GM18526 (cell line): ENCODE data around the gene APBB2.

Source experiments
- POLR2A ChIP-seq: IDR thresholded peaks from 3 replicates; pipeline ENCODE4 v1.6.1; 2011; ENCODE audit not compliant: insufficient read length; ENCODE audit errors: extremely low read depth

Gene APBB2

DNA sequence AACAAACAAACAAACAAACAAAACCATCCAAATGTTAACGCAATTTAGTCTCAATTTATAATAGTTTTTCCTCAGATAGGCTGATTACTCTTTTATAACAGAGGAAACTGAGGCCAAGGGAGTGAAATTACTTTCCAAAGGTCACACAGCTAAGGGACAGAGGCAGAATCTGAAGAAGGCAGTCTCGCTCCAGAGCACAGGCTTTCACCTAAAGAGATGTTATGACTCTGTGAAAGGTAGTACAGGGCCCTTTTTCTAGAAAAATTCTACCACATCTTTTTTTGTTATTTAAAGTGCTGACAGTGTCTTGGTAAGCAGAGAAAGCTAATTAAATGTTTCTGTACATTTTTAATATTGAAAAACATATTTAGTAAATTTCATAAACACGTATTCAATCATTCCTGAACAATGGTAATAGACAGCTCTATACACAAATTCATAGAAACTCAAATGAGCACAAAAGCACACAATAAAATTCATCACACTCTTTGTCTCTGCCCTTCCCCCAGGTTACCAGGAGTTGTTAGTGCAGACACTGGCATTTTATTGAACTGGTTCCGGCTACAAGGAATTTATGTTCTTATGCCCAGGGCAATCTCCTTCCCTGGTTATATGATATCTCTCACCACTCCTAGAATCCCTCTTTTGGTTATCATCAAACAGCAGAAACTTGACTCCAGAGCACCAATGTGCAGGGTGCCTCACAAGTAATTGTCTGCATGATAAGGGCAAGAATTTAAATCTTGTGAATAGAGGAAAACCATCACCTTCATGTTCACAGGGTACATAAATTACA, 7.7 kb upstream of the APBB2 start:
- TF ChIP-seq POLR2A: no peak

DNA sequence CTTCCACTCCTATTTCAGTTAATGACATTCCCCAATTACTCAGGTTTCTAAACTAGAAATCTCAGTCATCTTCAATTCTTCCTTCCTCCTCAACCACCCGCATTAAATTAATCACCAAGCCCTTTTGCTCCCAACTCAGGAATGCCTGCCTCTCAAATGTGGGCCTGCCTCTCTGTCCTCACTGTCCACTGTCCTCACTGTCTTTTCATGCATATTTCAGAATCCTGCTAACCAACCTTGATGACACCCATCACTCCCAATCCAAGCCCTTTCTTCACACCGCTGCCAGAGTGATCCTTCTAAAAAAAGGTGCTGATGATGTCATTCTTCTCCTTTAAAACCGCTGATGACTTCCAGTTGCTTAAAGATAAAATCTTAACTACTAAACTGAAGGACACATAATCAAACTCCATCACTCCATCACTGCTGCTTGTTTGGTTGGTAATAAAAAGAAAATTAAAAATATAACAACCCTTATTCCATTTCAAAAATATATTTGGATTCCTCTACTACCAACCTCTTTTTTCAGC, 5.1 kb upstream of the APBB2 start:
- no peak for TF ChIP-seq POLR2A

DNA sequence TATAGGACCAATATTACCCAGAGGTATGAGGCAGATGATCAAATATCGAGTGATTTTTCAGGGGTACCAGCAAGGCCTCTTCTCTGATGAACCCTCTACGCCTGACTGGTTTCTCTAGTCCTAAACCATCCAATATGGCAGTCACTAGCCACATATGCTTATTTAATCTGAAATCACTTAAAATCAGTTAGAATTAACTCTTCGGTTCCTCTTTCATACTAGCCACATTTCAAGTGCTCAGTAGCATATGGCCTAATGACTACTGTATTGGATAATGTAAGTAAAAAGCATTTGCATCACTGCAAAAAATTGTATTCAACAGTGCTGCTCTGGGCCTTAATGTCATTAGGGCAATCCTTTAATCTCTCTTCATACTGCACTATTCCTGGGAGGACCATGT, 4.4 kb upstream of the APBB2 start:
- no peak for TF ChIP-seq POLR2A

DNA sequence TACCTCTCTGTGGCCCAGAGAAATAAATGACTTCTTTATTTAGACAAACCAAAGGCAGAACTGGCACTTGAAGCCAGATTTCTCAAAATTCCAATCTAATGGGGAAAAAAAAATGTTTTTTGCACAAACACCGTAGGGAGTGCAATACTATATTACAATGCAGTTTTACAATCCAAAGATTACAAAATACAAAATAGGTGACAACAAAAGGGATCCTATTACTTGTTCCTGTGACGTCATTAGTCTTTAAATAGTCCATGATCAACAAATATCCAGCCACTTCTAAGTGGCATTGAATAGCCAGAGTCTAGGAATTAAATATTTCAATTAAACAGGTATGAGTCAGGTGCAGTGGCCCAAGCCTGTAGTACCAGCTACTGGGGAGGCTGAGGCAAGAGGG, 3.0 kb upstream of the APBB2 start:
- TF ChIP-seq POLR2A: no peak

DNA sequence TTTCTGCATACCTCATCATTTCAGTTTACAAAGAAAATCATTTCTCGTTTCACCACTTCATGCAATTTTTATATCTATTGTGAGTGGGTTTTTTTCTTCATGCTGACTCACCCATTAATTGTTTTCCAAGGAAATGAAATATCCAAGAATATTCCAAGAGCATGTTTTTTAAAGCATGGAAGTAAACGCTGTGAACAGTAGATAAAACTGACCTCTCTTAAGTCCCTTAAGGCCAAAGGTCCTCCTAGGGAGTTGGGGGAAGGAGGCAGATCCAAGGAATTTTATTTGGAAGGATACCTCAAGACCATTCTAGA, 2.6 kb upstream of the APBB2 start:
- no peak for TF ChIP-seq POLR2A

DNA sequence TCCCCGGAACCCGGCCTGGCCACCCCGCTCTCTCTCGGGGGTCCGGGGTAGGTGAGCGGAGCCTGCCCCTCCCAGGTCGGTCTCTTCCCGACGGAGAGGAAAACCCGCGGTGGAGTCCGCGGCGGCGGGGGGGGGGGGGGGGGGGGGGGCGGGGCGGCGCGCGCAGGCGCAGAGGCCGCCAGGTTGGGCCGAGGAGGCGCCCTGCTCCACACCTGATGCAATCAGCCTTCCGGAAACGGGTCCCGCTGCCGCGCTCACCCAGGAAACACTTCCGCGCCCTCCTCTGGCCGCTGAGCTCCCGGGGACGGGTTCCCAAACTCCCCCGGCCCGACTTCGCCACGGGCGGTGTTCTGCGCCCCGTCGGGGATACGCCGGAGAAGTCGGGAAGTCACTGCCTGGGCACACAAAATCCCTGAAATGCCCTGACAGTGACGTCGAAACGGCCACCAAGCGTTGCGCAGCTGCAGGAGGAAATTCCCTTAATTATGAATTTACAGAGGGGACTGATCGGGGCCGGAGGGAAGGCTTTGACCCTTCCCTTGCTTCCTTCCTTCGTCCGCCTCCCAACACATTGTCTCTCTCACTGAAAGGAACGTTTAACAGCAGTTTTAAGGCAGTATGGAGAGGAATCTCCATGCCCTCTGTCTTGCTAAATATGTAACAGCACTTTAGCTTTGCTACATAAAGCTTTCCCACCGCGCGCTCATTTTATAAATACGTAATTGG, 2.1 kb upstream of the APBB2 start:
- peak; percentile 83 for TF ChIP-seq POLR2A

DNA sequence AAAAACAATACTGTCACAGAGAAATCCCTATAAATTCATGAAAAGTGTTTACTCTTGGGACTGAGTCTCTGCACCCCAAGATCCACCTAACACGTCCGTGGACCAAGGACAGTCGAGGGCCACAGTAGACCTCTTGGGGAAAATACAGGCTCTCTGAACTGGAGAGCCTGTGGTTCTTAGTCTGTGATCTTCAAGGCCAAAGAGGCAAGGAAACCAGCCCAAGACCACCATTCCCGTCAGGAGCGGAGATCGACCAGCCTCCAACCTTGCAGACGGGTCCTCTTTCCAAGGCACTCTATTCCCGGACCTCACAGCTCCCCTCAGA, 1.6 kb upstream of the APBB2 start:
- TF ChIP-seq POLR2A: no peak

DNA sequence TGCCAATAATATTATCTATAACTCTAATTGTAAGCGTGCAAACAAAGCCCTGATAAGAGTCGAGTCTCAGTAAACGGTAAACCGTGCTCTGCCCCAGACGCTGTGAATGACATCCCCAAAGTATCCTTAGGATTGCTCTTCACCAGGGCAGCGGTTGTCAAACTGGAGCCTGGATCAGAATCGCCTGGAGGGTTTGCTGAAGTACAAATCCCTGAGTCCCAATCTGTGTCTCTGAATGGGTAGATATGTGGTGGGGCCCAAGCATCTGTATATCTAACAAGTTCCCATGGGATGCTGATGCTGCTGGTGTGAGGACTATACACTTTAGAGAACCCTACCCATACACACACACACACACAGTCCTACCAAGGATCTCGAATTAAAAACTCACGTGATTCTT, 813 bp upstream of the APBB2 start:
- TF ChIP-seq POLR2A: no peak

DNA sequence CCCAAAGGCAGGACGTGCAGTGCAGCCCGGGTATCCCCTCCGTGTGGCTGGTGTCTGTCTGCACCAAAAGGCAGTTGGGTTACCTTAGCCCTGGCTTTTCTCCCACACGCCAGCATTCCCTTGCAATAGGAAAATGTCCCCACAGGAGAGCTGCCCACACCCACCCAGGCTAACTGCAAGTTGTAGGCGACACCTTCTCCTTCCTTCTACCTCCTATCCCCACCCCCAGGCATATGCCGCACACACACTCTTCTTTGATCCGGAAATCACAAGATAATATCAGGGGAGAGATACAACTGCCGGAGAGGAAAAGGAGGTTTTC, 444 bp upstream of the APBB2 start:
- no peak for TF ChIP-seq POLR2A

DNA sequence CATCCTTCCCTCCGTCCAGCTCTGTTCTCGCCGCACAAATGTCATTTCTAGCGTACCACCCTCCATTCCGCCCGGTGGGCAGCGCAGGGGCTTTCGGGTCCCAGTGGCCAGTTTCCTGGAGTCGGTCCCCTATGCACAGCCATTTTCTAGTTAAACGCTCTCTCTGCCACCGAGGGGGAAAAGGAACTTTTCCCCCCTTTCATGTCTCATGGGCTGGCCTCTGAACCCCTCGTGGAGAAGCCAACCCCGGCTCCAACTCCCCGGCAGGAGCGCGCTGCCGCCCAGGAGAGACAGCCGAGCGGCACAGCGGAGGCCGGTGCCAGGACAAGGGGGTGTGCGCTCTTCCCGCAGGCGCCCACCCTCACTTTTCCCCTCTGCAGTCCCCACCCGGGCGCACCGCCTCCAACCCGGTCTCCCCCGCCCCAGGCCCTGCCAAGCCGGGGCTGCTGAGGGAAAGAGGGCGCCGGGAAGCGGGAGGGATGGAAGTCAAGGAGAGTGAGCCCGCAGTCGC, 662 bp downstream of the APBB2 start:
- no peak for TF ChIP-seq POLR2A

DNA sequence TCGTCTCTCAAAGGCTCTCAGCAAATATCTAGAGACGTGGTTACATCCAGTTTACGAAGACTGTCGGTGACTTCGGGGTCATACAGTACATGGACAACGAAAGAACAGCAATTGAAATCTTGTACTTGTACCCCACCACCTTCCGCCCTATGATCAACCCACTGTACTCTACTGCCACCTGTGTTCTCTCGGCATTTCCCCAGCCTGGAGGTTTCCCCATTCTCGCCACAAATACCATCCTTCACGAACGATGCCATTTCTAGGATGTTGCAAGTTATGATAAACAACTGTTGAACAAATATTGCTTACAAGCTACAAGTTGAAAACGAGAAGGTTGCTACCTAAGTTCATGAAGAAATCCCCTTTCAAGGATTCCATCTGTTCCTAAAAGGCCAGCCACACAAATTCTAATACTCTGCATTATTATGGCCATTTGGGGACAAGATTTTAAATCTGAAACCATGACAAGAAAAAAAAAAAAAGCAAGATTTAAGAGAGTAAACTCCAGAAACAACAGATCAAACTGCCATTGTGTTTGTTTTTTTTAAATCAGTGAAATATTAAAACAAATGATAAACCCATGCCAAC, 1.6 kb downstream of the APBB2 start:
- TF ChIP-seq POLR2A: no peak

DNA sequence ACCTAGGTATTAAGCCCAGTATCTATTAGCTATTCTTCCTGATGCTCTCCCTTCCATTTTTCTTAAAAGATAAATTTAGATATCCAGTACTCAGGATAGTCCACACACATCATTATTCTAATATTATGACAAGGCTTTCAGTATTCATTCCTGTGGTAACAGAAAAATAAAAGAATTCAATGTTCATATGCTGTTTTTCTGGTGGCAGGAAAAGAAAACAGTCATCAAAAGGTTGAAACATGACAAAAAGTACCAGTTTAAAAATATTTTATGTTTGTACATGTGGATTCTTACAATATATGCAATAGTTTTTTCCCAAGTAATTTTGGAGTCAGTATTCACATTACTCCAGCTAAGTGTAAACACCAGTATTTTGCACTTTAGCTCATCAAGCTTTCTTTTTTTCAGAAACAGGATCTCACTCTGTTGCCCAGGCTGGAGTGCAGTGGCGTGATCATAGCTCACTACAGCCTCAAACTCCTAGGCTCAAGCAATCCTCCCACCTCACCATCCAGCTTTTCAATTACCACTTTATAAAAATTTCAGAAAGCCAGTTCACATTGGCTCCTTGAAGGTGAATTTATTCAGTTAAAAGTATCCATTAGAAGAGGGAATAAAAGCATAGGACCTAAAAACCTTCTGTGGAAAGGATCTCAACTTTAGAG, 2.3 kb downstream of the APBB2 start:
- TF ChIP-seq POLR2A: no peak

DNA sequence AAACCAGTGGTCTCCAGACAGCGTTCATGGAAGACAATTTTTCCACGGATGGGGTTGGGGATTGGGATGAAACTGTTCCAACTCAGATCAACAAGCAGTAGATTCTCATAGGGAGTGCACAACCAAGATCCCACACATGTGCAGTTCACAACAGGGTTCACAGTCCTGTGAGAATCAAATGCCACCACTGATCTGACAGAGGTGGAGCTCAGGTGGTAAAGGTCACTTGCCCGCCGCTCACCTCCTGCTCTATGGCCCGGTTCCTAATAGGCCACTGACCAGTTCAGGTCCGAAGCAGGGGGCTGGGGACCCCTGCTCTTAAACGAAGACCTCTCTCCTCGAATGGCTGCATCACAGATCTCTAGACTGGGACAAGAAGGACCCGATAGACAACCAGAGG, 4.4 kb downstream of the APBB2 start:
- TF ChIP-seq POLR2A: no peak

DNA sequence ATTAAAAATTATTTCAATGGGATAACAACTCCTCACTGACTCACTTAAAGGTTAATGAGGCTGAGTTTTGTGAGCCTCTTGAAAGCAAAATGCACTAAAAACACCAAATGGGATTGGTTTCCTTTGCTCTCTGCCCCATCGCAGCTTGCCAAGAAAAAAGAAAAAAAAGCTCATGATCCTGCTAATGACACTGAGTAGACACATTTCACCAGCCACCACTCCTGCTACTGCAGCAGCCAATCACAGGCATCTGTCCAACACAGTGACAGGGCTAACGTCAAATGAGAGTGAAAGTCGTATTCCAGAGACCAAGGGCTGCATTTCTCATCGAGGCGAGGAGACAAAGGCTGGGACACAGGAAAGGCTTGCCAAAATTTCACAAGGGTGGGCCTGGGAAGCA, 5.2 kb downstream of the APBB2 start:
- no peak for TF ChIP-seq POLR2A

DNA sequence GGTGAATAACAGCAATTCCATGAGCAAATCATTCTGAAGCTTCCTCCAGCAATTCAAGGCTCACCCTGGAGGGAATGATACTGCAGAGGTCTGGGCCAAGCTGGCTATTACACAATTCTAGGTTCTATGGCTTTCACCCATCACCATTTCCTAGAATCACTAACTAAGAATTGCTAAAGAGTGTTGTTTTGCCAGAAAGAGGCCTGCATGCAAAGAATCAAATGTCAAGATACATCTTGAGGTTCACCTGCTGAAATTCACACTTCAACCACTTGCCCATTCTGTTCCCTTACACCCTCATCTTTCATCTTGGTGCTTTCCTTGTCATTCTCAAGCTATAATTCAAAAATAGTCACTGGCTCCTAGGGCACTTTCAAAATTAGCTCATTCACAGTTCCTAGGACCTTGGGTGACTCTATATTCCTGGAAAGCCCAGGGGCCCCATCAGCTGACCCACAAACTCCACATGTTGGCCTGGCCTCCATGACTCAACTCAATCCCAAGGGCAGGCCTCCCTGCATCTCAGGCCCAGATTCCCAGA, 7.0 kb downstream of the APBB2 start:
- TF ChIP-seq POLR2A: no peak
